HS-27A (cell line): Measurements from ENCODE around the gene YJU2.
"Not testable (repeated sequence)": the region's sequence is repeated elsewhere in the genome, so short reads cannot be mapped to it uniquely, and the experiment has no call there.

Experiments
- DNase-seq: peaks from one replicate; pipeline ENCODE4 v3.0.0-alpha.2; 2012; ENCODE audit warnings: low read depth, missing footprints

YJU2 gene

DNA sequence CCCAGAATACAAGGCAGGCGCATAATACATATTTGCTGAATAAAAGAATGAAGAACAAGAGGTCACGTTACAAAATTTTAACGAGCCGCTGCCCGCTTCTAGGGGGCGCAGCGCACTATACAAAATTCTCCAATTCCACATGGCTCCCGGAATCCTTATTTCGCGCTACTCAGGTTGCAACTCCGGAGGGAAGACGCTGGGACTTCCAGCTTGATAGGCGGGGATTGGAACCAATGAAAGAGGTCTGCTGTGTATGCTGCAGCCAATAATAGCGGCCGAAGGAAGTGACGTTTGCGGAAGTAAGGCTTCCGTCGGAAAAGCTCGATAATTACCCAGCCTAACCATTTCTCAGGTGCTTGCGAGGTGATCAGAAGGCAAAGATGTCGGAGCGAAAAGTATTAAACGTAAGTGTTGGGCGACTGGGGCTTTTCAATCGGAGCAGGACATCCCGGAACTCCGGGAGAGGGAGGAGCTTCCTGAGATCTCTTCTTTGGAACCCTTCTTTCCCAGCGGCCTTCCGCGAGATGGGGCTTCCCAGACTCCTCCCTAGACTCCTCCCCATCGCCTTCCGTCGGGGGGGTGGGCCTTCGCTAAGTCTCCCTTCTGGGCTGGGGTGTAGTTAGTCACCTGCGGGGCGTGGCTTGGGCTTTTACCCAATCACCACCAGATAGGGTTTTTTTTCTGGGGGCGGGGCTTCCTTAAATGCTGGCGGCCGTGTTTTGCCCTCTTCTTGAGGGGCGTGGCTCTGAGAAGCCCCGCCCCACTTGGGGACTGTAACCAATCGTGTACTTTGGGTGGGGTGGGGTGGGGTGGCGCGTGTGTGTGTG, at the start of gene YJU2:
Gene YJU2 (plus strand): TSS at position 314 of the 827 bp plus-strand sequence. CDS start 67 bp downstream, at position 381.
- DNase-seq: peak; percentile 96

DNA sequence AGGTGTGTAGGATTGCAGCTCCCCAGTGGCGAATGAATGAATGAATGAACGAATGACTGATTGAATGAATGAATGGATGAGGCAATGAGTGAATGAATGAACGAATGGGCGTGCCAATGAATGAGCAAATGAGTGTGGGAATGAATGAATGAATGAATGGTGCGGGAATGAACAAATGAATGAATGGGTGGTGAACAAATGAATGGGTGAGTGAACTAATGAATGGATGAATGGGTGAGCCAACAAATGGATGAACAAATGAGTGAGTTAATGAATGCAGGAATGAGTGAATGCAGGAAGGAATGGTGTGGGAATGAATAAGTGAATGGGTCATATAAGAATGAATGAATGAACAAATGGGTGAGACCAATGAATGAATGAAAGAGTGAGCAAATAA, 49.7 kb upstream of the YJU2 start:
- DNase-seq: no peak

GRCh38 chr19:4197625-4198466, 49.0 kb upstream of the YJU2 start:
- DNase-seq: no peak

DNA sequence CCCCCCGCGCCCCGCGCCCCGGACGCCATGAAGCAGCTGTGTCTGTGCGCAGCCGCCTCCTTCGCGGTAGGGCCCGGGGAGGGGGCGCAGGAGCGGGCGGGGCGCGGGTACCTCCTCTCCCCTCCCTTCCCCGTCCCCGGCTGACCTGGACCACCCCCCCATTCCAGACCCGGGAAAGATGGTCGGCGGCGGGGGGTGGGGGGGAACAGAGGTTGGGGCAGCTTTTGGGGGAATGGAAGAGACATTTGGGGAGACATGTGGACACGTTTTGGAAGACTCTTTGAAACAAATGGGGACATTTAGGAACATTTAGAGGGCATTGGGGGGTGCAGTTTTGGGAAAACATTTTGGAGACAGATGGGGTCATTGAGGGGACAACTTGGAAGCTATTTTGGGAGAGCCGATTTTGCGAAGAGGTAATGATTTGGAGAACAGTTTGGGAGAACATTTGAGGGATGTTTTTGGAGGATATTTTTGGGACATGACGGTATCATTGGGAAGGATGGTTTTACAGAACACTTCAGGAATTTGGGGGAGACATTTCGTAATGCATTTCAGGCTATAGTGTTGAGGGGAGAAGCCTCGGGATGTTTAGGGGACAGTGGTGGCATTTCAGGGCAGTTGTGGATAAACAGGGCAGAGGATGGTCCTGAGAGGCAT, 48.3 kb upstream of the YJU2 start:
- no peak for DNase-seq

DNA sequence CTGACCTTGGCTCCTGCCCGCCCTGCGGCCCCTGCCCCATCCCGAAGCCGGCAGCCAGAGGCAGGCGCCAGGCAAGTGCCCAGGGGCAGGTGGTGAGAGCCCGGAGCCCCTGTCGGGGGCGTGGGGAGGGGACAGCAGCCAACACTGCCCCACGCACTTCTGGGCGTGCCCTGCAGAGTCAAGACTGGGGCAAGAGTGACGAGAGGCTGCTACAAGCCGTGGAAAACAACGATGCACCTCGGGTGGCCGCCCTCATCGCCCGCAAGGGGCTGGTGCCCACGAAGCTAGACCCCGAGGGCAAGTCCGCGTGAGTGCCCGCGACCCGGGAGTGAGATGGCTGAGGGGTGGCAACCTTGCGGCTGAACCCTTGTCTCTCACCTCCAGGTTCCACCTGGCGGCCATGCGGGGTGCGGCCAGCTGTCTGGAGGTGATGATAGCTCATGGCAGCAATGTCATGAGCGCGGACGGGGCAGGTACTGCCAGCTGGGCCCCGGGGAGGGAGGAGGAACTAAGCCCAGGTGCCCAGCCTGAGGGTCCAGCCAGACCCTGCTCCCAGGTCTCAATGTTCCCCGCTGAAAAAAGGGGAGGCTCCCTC, 47.1 kb upstream of the YJU2 start:
- DNase-seq: no peak

GRCh38 chr19:4200940-4201542, 45.8 kb upstream of the YJU2 start:
- no peak for DNase-seq

GRCh38 chr19:4201798-4202197, 45.1 kb upstream of the YJU2 start:
- no peak for DNase-seq

- DNase-seq: no peak
These were observed 39.9 kb upstream of the YJU2 start for GRCh38 chr19:4206818-4207484.

DNA sequence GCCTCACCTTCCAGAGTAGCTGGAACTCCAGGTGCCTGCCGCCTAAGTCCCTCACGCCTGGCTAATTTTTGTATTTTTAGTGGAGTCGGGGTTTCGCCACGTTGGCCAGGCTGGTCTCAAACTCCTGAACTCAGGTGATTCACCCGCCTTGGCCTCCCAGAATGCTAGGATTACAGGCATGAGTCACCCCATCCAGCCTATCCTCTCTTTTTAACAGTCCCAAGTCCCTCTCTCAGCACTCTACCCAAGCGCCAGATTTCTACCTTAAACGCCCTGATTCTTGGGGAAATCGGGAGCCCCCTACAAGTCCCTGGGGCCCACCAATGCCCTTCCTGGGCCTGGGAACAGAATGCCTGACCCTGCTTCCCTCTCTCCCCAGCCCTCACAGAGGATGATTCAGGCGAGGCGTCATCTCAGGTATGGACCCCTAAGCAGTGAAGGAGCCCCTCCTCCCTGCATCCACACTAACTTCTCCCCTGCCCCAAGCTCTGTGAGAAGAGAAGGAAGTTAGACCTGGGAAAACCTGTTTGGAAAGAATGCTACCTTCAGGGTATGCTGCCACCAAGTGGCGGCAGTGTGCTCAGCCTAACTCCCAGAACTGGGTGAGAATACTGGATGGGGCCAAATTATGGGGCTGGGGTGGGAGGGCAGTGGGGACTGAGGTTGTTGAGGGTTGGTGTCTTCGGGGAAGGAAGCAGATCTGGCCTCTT, 38.3 kb upstream of the YJU2 start:
- DNase-seq: no peak

DNA sequence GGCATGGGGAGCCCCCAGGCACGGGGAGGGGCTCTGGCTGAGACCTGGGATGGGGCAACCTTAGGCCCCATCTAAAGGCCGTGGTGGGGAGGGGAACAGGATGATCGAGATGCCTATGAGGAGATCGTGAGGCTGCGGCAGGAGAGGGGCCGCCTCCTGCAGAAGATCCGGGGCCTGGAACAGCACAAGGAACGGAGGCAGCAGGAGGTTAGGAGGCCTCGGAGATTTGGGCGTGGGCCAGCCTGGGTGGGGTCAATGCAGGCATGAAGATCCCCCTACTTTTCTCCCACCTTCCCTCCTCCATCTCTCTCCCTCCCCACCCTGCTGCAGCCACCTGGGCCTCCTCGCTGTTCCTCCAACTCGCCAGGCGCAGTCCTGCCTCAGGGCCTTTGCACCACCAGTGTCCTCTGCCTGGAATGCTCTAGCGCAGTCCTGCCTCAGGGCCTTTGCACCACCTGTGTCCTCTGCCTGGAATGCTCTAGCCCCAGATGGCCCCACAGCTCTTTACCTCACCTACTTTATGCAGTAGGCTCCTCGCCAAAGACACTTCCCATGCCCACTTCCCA, 36.6 kb upstream of the YJU2 start:
- DNase-seq: no peak

DNA sequence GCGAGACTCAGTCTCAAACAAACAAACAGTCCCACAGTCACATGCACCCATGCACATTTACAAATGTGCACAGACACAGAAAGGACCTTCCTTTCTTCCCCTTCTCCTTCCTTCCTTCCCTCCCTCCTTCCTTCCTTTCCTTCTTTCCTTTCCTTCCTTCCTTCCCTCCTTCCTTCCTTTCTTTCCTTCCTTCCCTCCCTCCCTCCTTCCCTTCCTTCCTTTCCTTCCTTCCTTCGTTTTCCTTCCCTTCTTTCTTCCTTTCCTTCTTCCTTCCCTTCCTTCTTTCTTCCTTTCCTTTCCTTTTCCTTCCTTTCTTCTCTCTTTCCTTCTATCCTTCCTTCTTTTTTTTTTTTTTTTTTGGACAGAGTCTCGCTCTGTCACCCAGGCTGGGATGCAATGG, 33.8 kb upstream of the YJU2 start:
- no peak for DNase-seq

DNA sequence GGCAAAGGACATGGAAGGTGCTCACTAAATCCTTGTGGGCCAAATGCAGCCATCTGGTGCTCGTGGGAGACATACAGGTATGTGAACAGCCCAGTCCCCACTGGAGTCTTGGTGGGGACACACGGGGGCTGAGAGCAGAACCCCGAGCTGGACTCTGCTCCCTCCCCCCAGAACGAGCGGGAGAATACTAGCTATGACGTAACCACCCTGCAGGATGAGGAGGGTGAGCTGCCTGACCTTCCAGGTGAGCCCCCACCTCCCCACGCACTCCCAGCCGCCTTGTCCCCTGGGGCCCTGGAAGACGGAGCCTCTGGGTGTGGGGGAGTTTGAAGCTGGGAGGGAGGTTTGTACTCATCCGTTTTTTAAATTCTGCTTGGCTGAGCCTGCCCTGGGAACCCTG, 31.1 kb upstream of the YJU2 start:
- no peak for DNase-seq

- no peak for DNase-seq
These were observed 30.0 kb upstream of the YJU2 start for GRCh38 chr19:4216846-4217245.

DNA sequence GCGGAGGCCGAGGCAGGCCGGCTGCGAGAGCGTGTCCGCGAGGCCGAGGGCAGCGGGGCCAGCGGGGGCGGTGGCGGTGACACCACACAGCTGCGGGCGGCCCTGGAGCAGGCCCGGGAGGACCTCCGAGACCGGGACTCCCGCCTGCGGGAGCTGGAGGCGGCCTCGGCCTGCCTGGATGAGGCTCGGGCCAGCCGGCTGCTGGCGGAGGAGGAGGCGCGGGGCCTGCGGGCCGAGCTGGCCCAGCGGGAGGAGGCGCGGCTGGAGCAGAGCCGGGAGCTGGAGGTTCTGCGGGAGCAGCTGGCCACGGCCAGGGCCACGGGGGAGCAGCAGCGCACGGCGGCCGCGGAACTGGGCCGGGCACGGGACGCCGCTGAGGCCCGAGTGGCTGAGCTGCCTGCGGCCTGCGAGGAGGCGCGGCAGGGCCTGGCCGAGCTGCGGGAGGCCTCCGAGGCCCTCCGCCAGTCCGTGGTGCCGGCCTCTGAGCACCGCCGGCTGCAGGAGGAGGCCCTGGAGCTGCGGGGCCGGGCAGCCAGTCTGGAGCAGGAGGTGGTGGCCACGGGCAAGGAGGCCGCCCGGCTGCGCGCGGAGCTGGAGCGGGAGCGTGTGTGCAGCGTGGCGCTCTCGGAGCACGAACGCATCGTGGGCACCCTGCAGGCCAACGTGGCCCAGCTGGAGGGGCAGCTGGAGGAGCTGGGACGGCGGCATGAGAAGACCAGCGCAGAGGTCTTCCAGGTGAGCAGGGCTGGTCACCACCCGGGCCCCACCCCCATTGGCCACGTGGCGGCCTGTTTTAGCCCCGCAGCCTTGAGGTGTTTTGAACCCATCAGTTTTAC, 29.2 kb upstream of the YJU2 start:
- DNase-seq: no peak

GRCh38 chr19:4218523-4218922, 28.4 kb upstream of the YJU2 start:
- not testable (repeated sequence) for DNase-seq

- no peak for DNase-seq
These were observed 26.7 kb upstream of the YJU2 start for GRCh38 chr19:4220188-4220587.

GRCh38 chr19:4224470-4224869, 22.4 kb upstream of the YJU2 start:
- DNase-seq: no peak

DNA sequence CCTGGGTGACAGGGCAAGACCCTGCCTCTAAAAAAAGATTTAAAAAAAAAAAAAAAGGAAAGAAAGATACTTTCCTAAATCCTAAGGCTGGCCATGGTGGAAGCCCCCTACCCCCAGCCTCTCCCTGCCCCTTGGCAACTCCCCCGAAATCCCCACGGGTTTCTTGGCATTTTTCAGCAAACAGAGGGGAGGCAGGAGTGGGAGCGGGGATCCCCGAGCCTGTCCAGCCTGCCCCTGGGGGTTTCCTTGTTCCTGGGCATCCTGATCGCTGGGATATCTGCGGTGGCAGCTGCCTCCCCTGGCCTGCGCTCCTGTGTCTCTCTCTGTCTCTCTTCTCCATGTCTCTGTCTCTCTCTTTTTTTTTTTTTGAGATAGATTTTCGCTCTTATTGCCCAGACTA, 21.0 kb upstream of the YJU2 start:
- no peak for DNase-seq

DNA sequence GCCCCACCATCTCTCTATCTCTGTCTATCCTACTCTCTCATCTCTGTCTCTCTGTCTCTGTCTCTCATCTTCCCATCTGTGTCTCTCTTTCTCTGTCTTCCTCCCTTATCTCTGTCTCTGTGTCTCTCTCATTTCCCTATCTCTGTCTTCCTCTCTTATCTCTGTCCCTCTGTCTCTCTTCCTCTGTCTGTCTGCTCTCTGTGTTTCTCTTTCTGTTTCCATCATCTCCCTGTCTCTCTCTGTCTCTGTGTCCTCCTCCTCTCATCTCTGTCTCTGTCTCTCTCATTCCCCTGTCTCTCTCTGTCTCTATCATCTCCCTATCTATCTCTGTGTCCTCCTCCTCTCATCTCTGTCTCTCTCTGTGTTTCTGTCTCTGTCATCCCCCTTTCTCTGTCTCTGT, 19.1 kb upstream of the YJU2 start:
- no peak for DNase-seq
